Lower lobe of right lung (tissue), 2 donors: ENCODE results near the gene MAP3K14. TPM values are rescaled to one million over a fixed set of nuclear protein-coding genes. Genes with fewer than 3 reads are reported as not detected.

ENCODE experiments used
- ATAC-seq, 2 donors: fragments of 200-7000 bp; cut with Tn5 transposase; one replicate each; pipeline ENCODE4 v1.9.1; 2020 to 2022; ENCODE audit warnings: mild to moderate bottlenecking in 2 of 2, moderate library complexity in 2 of 2
- DNase-seq: peaks from one replicate; pipeline ENCODE4 v3.0.0-alpha.2; 2020
- H3K27ac ChIP-seq: fragments of 200-600 bp; one replicate; pipeline ENCODE4 v1.8.0; 2022
- H3K27me3 ChIP-seq: fragments of 200-600 bp; one replicate; pipeline ENCODE4 v1.8.0; 2022; ENCODE audit warnings: low read depth
- H3K36me3 ChIP-seq: fragments of 200-600 bp; one replicate; pipeline ENCODE4 v1.8.0; 2022; ENCODE audit warnings: mild to moderate bottlenecking
- H3K4me1 ChIP-seq: fragments of 200-600 bp; one replicate; pipeline ENCODE4 v1.8.0; 2022
- H3K4me3 ChIP-seq: fragments of 200-600 bp; one replicate; pipeline ENCODE4 v1.8.0; 2022; ENCODE audit warnings: mild to moderate bottlenecking
- H3K9me3 ChIP-seq: fragments of 200-600 bp; one replicate; pipeline ENCODE4 v1.8.0; 2022
- intact Hi-C: fragments of 100-400 bp; cut with DNase I; formaldehyde crosslinking; loops from one replicate; pipeline ENCODE4 v1.11.0; 2022
- total RNA-seq: library from RNA; stranded (reverse); fragmentation: NEBNext Ultra II Directional; extraction: Animal tissue kit (Norgen Biotek cat#: 25700); gene quantifications from one replicate; pipeline ENCODE4 v1.2.1, GENCODE V29; 2021
- TF ChIP-seq, protein P1 (sequence below): fragments of 200-600 bp; IDR thresholded peaks from one replicate; pipeline ENCODE4 v1.8.0; 2022; ENCODE audit warnings: antibody characterized with exemption, mild to moderate bottlenecking
- donor health status: DM: no; HTN: yes; CAD: no; lungs with severe emphysema.

MAP3K14 gene
- total RNA-seq, 1 donor from 2014 or later, result 9.3 TPM

DNA sequence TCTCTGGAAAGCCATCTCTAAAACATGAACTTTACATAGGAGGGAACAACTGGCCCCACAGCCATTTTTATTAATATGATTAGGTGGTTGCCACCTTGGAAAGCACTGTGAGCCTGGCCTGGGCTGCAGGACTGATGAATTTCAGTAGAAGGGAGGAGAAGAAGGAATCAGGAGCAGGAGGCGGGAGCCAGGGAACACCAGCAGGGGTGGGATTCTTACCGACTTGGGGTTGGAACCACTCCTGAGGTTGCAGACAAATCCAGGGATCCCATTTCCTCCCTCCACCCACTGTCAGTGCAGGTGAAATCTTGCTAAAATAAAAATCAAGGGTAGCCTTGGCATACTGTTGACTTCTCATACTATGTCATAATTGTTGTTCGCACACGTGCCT, 16.9 kb upstream of the MAP3K14 start:
- no peaks in the 10 kb centered on the region for H3K36me3 ChIP-seq
- H3K27ac ChIP-seq, result peak overlapping the region; percentile 36
- H3K9me3 ChIP-seq, result no peaks in the 10 kb centered on the region
- intact Hi-C loops, result no loop called here
- H3K4me1 ChIP-seq, result peaks cover 40% of the 10 kb centered on the region
- DNase-seq, result no peak
- no peak overlapping the region for H3K4me3 ChIP-seq
- no peaks in the 10 kb centered on the region for H3K27me3 ChIP-seq
- TF ChIP-seq, protein P1, sequence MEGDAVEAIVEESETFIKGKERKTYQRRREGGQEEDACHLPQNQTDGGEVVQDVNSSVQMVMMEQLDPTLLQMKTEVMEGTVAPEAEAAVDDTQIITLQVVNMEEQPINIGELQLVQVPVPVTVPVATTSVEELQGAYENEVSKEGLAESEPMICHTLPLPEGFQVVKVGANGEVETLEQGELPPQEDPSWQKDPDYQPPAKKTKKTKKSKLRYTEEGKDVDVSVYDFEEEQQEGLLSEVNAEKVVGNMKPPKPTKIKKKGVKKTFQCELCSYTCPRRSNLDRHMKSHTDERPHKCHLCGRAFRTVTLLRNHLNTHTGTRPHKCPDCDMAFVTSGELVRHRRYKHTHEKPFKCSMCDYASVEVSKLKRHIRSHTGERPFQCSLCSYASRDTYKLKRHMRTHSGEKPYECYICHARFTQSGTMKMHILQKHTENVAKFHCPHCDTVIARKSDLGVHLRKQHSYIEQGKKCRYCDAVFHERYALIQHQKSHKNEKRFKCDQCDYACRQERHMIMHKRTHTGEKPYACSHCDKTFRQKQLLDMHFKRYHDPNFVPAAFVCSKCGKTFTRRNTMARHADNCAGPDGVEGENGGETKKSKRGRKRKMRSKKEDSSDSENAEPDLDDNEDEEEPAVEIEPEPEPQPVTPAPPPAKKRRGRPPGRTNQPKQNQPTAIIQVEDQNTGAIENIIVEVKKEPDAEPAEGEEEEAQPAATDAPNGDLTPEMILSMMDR, result no peak
- ATAC-seq, result no peak

DNA sequence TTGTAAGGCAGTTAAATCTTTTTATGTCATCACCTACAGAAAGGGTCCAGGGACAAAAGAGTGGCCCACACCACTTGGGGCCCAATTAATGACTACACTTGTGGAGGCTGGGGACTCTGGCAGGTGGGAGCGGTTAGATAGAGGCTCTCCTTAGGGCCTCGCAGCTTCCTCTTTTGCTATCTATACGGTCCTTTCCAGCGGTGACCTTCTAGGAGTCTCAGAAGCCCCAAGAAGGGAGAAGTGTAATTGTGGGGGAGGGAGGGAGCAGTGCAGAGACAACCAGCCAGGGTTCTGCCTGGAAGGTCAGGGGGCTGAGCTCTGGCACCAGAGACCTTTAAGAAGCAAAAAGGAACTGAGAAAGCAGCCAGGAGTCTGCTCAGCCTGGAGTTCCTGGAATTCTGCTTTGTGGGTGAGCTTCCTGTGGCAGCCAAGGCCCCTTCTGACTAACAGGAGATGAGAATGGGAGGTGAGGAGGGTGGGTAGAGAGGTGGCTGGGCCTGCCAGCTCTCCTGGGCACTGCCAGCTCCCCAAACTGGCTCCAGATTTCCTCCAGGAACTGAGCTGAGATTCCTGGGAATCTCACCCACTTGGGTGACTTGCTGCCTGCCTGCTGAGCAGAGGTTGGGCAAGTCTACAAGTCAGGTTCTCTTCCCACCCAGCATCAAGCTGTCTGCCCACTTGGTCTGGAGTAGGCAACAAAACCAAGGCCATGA, 16.3 kb upstream of the MAP3K14 start:
- peak; percentile 33 to 66 for ATAC-seq
- no peak for DNase-seq
- H3K4me3 ChIP-seq, result no peak overlapping the region
- H3K9me3 ChIP-seq, result no peaks in the 10 kb centered on the region
- intact Hi-C loops, result no loop called here
- H3K27ac ChIP-seq, result peak overlapping the region; percentile 36
- H3K4me1 ChIP-seq, result peaks cover 35% of the 10 kb centered on the region
- no peaks in the 10 kb centered on the region for H3K27me3 ChIP-seq
- H3K36me3 ChIP-seq, result no peaks in the 10 kb centered on the region
- TF ChIP-seq, protein P1, result no peak

DNA sequence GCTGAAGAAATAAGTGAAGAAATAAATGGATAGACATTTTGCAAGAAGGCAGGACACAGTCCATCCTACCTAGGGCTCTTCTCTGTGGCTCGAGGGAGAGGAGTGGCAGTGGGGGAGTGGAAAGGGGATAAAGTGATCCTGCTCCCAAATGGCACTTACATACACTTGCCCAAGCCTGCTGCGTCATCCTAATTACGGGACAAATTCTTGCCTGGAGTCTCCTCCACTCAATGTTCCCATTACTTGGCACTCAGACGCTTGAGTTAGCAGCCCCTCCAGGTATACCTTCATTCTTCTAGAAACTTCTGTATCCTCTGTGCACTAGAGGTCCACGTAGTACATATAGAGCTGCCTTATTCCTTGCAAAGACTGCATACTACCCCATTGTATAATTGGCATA, 15.7 kb upstream of the MAP3K14 start:
- TF ChIP-seq, protein P1, result no peak
- H3K27ac ChIP-seq, result no peak overlapping the region
- intact Hi-C loops, result no loop called here

DNA sequence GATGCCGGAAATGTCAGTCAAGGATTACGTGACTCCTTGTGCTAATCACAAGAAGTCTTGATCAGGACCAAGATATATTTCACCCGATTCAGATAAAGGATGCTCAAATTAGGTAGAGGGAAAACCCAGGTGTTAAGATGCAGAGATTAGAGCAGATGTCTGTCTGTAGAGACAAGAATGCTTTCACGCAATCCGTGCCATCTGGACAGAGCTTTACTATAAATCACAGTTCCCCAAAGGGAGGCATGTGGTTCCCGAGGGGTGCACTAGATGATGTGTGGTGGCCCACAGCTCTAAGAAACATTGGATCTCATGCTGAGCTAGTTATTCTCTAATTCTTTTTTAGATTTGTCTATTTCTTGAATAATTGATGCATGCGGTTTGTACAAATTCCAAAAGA, 9.8 kb upstream of the MAP3K14 start:
- no peak overlapping the region for H3K4me3 ChIP-seq
- H3K27me3 ChIP-seq, result no peaks in the 10 kb centered on the region
- DNase-seq, result no peak
- H3K36me3 ChIP-seq, result no peaks in the 10 kb centered on the region
- H3K9me3 ChIP-seq, result no peaks in the 10 kb centered on the region
- no peak overlapping the region for H3K27ac ChIP-seq
- intact Hi-C loops, result no loop called here
- TF ChIP-seq, protein P1, result no peak
- H3K4me1 ChIP-seq, result peaks cover 11% of the 10 kb centered on the region
- no peak for ATAC-seq

More for the DNA sequence above, 15.7 kb upstream of the MAP3K14 start:
- Histone ChIP-seq H3K4me3 (no peak overlapping the region), H3K4me1 (peaks cover 29% of the 10 kb centered on the region), H3K9me3 (no peaks in the 10 kb centered on the region), H3K27me3 (no peaks in the 10 kb centered on the region), H3K36me3 (no peaks in the 10 kb centered on the region)
- DNase-seq, result no peak
- ATAC-seq, result no peak

DNA sequence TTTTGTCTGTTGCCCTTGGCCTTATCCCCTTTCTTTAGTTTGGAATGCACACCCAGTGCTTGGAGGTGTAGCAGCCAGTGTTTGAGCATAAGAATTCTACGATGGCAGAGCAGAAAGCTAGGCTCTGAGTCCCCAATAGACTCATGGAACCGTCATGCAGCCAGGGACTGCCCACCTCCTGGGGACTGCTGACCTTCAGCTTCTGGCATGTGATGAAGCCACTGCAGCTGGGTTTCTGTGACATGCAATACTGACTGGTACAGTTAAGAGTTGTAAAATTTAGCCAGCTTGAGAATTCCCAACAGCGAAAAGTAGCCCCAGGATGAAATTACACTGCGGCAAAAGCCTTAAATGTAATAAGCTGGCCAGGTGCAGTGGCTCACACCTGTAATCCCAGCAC, 9.0 kb upstream of the MAP3K14 start:
- Histone ChIP-seq H3K27me3 (no peaks in the 10 kb centered on the region), H3K27ac (no peak overlapping the region), H3K36me3 (no peaks in the 10 kb centered on the region), H3K9me3 (no peaks in the 10 kb centered on the region), H3K4me3 (no peak overlapping the region), H3K4me1 (peaks cover 17% of the 10 kb centered on the region)
- ATAC-seq (no peak), DNase-seq (peak; percentile 2)
- intact Hi-C loops, result no loop called here
- TF ChIP-seq, protein P1, result no peak
